ENCODE measurements around the gene HK3. TPM values are rescaled to one million over a fixed set of nuclear protein-coding genes. Genes with fewer than 3 reads are reported as not detected.

The HK3 gene
- total and polyA plus RNA-seq, 8 donors = 0.54 to 97.0 (median 1.6) TPM

DNA sequence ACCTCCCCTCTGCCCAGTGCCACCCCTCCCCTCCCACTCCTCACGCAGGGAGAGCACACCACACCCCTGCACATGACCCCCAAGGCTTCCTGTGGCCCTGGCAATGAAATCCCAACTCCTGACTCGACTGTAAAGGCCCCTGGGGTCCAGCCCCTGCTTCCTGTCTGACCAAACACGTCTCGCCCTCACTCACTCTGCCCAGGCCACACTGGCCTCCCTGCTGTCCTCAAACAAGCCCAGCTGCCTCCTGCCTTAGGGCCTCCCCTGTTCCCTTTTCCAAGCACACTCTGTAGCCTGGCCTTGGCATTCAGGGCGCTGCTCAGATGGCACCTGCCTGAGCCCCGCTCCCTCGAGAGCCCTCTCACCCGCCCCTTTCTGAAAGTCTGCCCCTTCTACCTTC lies 42.4 kb downstream of the HK3 start:
- TF ChIP-seq, protein P1, sequence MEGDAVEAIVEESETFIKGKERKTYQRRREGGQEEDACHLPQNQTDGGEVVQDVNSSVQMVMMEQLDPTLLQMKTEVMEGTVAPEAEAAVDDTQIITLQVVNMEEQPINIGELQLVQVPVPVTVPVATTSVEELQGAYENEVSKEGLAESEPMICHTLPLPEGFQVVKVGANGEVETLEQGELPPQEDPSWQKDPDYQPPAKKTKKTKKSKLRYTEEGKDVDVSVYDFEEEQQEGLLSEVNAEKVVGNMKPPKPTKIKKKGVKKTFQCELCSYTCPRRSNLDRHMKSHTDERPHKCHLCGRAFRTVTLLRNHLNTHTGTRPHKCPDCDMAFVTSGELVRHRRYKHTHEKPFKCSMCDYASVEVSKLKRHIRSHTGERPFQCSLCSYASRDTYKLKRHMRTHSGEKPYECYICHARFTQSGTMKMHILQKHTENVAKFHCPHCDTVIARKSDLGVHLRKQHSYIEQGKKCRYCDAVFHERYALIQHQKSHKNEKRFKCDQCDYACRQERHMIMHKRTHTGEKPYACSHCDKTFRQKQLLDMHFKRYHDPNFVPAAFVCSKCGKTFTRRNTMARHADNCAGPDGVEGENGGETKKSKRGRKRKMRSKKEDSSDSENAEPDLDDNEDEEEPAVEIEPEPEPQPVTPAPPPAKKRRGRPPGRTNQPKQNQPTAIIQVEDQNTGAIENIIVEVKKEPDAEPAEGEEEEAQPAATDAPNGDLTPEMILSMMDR (IDR thresholded peaks at IDR 0.05) = no peak
- DNase-seq = peak in 1 of 4 donors; percentile 53
- no peak overlapping the region for H3K4me3 ChIP-seq
- H3K27ac ChIP-seq = no peak overlapping the region
- no peaks in the 10 kb centered on the region for H3K4me1 ChIP-seq
- intact Hi-C loops (cut with DNase I) = no loop called here
- no peaks in the 10 kb centered on the region for H3K36me3 ChIP-seq
- H3K27me3 ChIP-seq = peaks cover 0 to 78% of the 10 kb centered on the region in 2 donors
- ATAC-seq = no peak
- no peaks in the 10 kb centered on the region for H3K9me3 ChIP-seq

- TF ChIP-seq, protein P1 (IDR thresholded peaks at IDR 0.05) = no peak
- Histone ChIP-seq H3K9me3 (no peaks in the 10 kb centered on the region), H3K27me3 (peaks cover 0 to 78% of the 10 kb centered on the region in 2 donors), H3K4me3 (no peak overlapping the region), H3K4me1 (no peaks in the 10 kb centered on the region), H3K36me3 (no peaks in the 10 kb centered on the region), H3K27ac (no peak overlapping the region)
- DNase-seq = no peak
- intact Hi-C loops (cut with DNase I) = no loop called here
- no peak for ATAC-seq
Measured at GRCh38 chr5:176855598-176855997, 43.5 kb downstream of the HK3 start.

DNA sequence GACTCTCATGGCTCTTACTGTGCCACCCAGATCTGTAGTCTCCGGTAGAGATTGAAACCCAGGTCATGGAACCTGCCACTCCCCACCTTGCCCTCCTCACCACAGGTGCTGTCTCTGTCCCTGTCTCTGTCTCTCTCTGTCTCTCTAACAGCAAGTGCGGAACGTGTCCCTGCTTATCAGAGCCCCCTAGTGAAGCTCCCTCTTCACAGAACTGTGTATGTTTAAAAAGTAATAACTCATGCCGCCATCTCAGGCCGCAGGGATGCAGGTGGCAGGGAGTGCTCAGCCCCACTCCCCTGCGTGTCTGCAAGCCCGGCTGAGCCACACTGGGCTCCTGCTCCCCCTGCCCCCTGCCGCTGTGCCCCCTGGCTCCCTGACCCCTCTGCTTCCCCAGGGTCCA lies 45.0 kb downstream of the HK3 start:
- TF ChIP-seq, protein P1 (IDR thresholded peaks at IDR 0.05) = no peak
- H3K27me3 ChIP-seq = peaks cover 0 to 82% of the 10 kb centered on the region in 2 donors
- no peak overlapping the region for H3K4me3 ChIP-seq
- ATAC-seq = no peak
- H3K9me3 ChIP-seq = no peaks in the 10 kb centered on the region
- H3K27ac ChIP-seq = no peak overlapping the region
- H3K36me3 ChIP-seq = no peaks in the 10 kb centered on the region
- DNase-seq = peak in 1 of 4 donors; percentile 37
- no peaks in the 10 kb centered on the region for H3K4me1 ChIP-seq
- intact Hi-C loops (cut with DNase I) = no loop called here

DNA sequence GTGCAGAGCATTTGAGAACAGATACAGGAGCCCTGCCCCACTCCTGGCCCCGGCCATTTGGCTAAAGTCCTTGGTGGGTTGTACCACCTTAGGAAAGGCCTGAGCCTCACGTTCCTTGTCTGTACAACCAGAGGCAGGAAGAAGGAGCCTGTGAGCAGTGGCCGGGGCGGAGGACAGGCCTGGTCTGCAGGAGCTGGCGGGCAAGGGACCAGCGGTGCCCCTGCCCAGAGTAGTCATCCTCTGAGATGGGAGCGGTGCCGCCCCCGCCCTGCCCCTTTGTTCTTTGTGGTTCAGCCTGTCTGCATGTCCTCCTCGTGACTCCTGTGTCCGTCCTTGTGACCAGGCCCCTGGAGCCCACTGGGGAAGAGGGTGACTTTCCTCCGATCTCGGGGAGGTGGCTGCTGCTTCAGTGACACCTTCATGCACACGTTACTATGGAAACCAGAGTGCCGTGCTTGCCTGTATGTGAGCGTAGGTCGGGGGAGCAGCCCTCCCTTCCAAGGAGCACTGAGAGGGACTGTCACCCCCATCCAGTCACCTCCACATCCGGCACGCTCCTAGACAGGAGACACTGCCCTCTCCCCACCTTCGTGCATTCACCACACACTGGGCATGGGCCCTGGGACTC lies 45.9 kb downstream of the HK3 start:
- H3K27ac ChIP-seq = no peak overlapping the region
- intact Hi-C loops (cut with DNase I) = no loop called here

GRCh38 chr5:176851871-176852658 lies 47.1 kb downstream of the HK3 start:
- intact Hi-C loops (cut with DNase I) = no loop called here
- Histone ChIP-seq H3K36me3 (no peaks in the 10 kb centered on the region), H3K4me1 (no peaks in the 10 kb centered on the region), H3K9me3 (no peaks in the 10 kb centered on the region), H3K4me3 (no peak overlapping the region), H3K27me3 (peaks cover 2 to 92% of the 10 kb centered on the region in 2 donors), H3K27ac (no peak overlapping the region)
- DNase-seq (peak in 1 of 4 donors; percentile 58), ATAC-seq (no peak)
- TF ChIP-seq, protein P1 (IDR thresholded peaks at IDR 0.05) = no peak

More for the DNA sequence above, 45.9 kb downstream of the HK3 start:
- Histone ChIP-seq H3K9me3 (no peaks in the 10 kb centered on the region), H3K4me1 (no peaks in the 10 kb centered on the region), H3K36me3 (no peaks in the 10 kb centered on the region), H3K4me3 (no peak overlapping the region), H3K27me3 (peaks cover 0 to 90% of the 10 kb centered on the region in 2 donors)
- DNase-seq = peak in 1 of 4 donors; percentile 63
- TF ChIP-seq, protein P1 (IDR thresholded peaks at IDR 0.05) = no peak
- ATAC-seq = no peak

All from left lung (tissue), 10 donors.